ENCODE measurements around the gene CLMN.

Gene CLMN

DNA sequence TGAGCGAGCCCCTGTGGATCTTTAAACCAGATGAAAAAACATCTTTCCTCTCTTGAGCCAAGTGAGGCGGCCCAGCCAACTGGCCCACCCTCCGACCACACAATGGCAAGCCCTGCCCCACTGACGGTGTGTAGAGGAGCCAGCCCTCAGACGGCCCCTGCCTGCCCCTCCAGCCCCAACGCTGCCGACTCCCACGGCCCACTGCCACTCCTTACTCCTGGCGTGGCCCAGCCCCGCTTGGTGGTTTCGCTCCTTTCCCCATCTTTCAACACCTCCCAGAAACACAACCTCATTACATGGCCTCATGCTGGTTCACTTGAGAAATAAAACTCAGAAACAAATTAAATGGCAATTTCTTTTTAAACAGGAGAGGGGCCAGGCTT, 81.8 kb downstream of the CLMN start:
- no peak for TF ChIP-seq JUND (IDR thresholded peaks at IDR 0.05; ENCODE audit: low read depth)
- in situ Hi-C loops (cut with HindIII; ENCODE audit: low pct_unique_long_range_greater_than_20kb, low sequenced_read_pairs): no loop called here

GRCh38 chr14:95237121-95237957, 82.4 kb downstream of the CLMN start:
- TF ChIP-seq JUND (IDR thresholded peaks at IDR 0.05; ENCODE audit: low read depth): no peak
- peak in 1 of 2 experiments; percentile 56 for DNase-seq (ENCODE audit: low read depth in 1 of 2, low spot score in 1 of 2)
- in situ Hi-C loops (cut with HindIII; ENCODE audit: low pct_unique_long_range_greater_than_20kb, low sequenced_read_pairs): no loop called here

More for the DNA sequence above, 81.8 kb downstream of the CLMN start:
- no peak for DNase-seq (ENCODE audit: low read depth in 1 of 2, low spot score in 1 of 2)

DNA sequence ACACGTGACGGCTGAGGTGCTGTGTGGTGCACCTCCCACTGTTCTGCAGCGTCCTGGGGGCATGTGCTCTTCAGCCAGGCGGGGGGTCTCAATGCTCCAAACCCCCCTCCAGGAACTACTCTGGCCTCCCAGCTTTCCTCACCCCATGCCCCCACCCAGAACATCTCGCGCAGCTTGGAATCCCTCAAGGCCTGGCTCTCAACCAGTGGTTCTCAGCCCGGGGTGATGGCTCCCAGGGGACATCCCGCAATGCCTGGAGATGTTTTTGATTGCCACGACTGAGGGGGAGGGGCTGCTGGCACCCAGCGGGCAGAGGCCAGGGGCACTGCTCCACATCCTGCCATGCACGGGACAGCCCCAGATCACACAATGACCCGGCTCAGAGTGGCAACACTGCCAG, 83.5 kb downstream of the CLMN start:
- no peak for DNase-seq (ENCODE audit: low read depth in 1 of 2, low spot score in 1 of 2)
- in situ Hi-C loops (cut with HindIII; ENCODE audit: low pct_unique_long_range_greater_than_20kb, low sequenced_read_pairs): no loop called here
- TF ChIP-seq JUND (IDR thresholded peaks at IDR 0.05; ENCODE audit: low read depth): no peak

- TF ChIP-seq JUND (IDR thresholded peaks at IDR 0.05; ENCODE audit: low read depth): no peak
- in situ Hi-C loops (cut with HindIII; ENCODE audit: low pct_unique_long_range_greater_than_20kb, low sequenced_read_pairs): no loop called here
- DNase-seq (ENCODE audit: low read depth in 1 of 2, low spot score in 1 of 2): no peak
Observed at GRCh38 chr14:95235767-95236166, 83.9 kb downstream of the CLMN start.

- in situ Hi-C loops (cut with HindIII; ENCODE audit: low pct_unique_long_range_greater_than_20kb, low sequenced_read_pairs): no loop called here
- no peak for TF ChIP-seq JUND (IDR thresholded peaks at IDR 0.05; ENCODE audit: low read depth)
- DNase-seq (ENCODE audit: low read depth in 1 of 2, low spot score in 1 of 2): no peak
Observed at GRCh38 chr14:95235351-95235750, 84.4 kb downstream of the CLMN start.

DNA sequence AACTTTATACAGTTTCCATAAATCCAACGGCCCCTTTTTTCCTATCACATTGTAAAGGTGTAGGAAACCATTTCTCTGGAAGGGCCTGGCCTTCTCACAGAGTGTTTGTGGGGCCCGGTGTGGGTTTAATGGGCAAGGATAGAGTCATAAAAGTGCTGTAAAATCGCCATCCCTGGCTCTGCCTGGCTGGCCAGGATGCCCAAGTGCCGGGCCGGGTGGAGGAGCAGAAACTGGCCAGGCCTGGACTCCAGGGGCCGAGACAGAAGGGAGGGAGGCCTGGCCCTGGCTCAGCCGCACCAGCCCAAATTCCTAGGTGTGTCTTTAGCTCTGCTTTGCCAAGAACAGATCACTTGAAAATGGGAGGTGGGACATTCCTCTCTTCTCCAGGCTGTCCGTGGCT, 85.3 kb downstream of the CLMN start:
- in situ Hi-C loops (cut with HindIII; ENCODE audit: low pct_unique_long_range_greater_than_20kb, low sequenced_read_pairs): no loop called here
- TF ChIP-seq JUND (IDR thresholded peaks at IDR 0.05; ENCODE audit: low read depth): no peak
- DNase-seq (ENCODE audit: low read depth in 1 of 2, low spot score in 1 of 2): no peak

DNA sequence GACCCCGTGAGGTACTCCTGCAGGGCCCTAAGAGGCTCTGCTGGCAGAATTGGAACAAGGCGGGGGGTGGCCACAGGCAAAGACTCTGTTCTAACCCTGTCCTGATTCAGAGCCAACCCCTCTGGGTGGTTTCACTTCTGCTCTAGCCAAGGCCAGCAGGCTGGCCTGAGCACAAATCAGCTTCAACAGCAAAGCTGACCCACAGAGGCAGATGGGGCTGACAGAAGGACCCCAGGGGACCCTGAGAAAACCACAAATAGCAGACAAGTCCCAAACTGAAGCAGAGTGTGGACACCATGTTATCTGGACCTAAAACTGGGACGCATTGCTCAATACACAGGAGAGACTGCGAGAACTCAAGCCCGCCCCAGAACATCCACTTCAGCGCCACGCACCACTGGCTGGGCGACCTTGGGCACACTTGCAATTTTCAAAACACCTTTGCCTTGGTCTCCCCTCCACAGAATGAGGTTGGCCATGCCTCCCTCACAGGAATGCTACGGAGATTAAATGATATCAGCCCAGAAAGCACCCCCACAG, 85.9 kb downstream of the CLMN start:
- in situ Hi-C loops (cut with HindIII; ENCODE audit: low pct_unique_long_range_greater_than_20kb, low sequenced_read_pairs): no loop called here
- TF ChIP-seq JUND (IDR thresholded peaks at IDR 0.05; ENCODE audit: low read depth): no peak
- no peak for DNase-seq (ENCODE audit: low read depth in 1 of 2, low spot score in 1 of 2)

- DNase-seq (ENCODE audit: low read depth in 1 of 2, low spot score in 1 of 2): no peak
- in situ Hi-C loops (cut with HindIII; ENCODE audit: low pct_unique_long_range_greater_than_20kb, low sequenced_read_pairs): no loop called here
- no peak for TF ChIP-seq JUND (IDR thresholded peaks at IDR 0.05; ENCODE audit: low read depth)
Observed at GRCh38 chr14:95232894-95233584, 86.7 kb downstream of the CLMN start.

GRCh38 chr14:95231966-95232633, 87.6 kb downstream of the CLMN start:
- in situ Hi-C loops (cut with HindIII; ENCODE audit: low pct_unique_long_range_greater_than_20kb, low sequenced_read_pairs): no loop called here
- TF ChIP-seq JUND (IDR thresholded peaks at IDR 0.05; ENCODE audit: low read depth): no peak
- DNase-seq (ENCODE audit: low read depth in 1 of 2, low spot score in 1 of 2): no peak

- in situ Hi-C loops (cut with HindIII; ENCODE audit: low pct_unique_long_range_greater_than_20kb, low sequenced_read_pairs): no loop called here
- no peak for TF ChIP-seq JUND (IDR thresholded peaks at IDR 0.05; ENCODE audit: low read depth)
- DNase-seq (ENCODE audit: low read depth in 1 of 2, low spot score in 1 of 2): no peak
Observed at GRCh38 chr14:95229749-95230148, 90.0 kb downstream of the CLMN start.

GRCh38 chr14:95228240-95228639, 91.5 kb downstream of the CLMN start:
- in situ Hi-C loops (cut with HindIII; ENCODE audit: low pct_unique_long_range_greater_than_20kb, low sequenced_read_pairs): no loop called here
- DNase-seq (ENCODE audit: low read depth in 1 of 2, low spot score in 1 of 2): no peak
- no peak for TF ChIP-seq JUND (IDR thresholded peaks at IDR 0.05; ENCODE audit: low read depth)

DNA sequence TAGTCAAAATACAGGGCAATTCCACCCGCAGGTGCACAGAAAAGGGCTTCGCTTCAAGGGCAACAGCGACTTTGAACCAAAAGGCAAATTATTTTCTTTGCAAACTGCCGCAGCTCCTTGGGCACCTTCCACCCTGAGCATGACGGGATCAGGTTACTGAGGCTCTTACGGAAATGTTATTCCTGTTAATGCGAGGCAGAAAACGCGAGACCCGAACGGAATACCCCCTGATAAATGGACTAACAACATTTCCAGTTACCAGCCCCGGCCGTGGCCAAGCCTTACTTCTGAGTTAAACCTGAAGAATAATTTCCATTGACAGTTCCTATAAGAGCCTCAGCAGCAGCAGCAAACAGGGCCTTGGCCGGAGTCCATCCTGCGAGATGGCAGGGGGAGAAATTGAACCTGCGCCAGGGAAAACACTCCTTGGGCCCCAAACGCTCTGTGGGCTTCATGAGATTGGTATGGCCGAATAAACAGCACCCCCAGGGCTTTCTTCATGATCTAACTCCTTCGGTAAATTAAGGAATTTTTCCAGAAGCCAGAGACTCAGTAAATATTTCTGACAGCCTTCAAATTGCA, 92.3 kb downstream of the CLMN start:
- no peak for TF ChIP-seq JUND (IDR thresholded peaks at IDR 0.05; ENCODE audit: low read depth)
- peak in 1 of 2 experiments; percentile 33 for DNase-seq (ENCODE audit: low read depth in 1 of 2, low spot score in 1 of 2)
- in situ Hi-C loops (cut with HindIII; ENCODE audit: low pct_unique_long_range_greater_than_20kb, low sequenced_read_pairs): no loop called here

Measured in T47D (cell line).